H9 (cell line): ENCODE measurements around the gene F2RL3. TPM values are rescaled to one million over a fixed set of nuclear protein-coding genes. Genes with fewer than 3 reads are reported as not detected.

Experiments
- DNase-seq: peaks from one replicate; pipeline ENCODE4 v3.0.0-alpha.2; 2017
- H2AFZ ChIP-seq: one replicate; pipeline ENCODE4 v1.6.1; 2013; ENCODE audit warnings: mild to moderate bottlenecking, low read length, control low read depth, moderate library complexity
- H2AK5ac ChIP-seq: 2 replicates; pipeline ENCODE4 v1.6.1; 2013; ENCODE audit warnings: low read length, control low read depth, mixed read lengths; ENCODE audit not compliant: insufficient read length
- H2BK120ac ChIP-seq: one replicate; pipeline ENCODE4 v1.6.1; 2013; ENCODE audit warnings: low read depth, mild to moderate bottlenecking, low read length, control low read depth, inconsistent platforms; ENCODE audit not compliant: poor library complexity, severe bottlenecking
- H2BK12ac ChIP-seq: 2 replicates; pipeline ENCODE4 v1.6.1; 2013; ENCODE audit warnings: low read length, control low read depth, mixed read lengths, low read depth; ENCODE audit not compliant: insufficient read length
- H2BK15ac ChIP-seq: 2 replicates; pipeline ENCODE4 v1.6.1; 2013; ENCODE audit warnings: low read depth, low read length, control low read depth
- H2BK20ac ChIP-seq: one replicate; pipeline ENCODE4 v1.6.1; 2013; ENCODE audit warnings: low read depth, mild to moderate bottlenecking, low read length, control low read depth, inconsistent platforms; ENCODE audit not compliant: poor library complexity, severe bottlenecking
- H2BK5ac ChIP-seq: 2 replicates; pipeline ENCODE4 v1.6.1; 2013; ENCODE audit warnings: low read length, control low read depth, mixed read lengths; ENCODE audit not compliant: insufficient read length
- H3K14ac ChIP-seq: 2 replicates; pipeline ENCODE4 v1.6.1; 2013; ENCODE audit warnings: low read length, control low read depth; ENCODE audit not compliant: insufficient read depth
- H3K18ac ChIP-seq: 2 replicates; pipeline ENCODE4 v1.6.1; 2013; ENCODE audit warnings: low read depth, mild to moderate bottlenecking, mixed read lengths, low read length, control low read depth; ENCODE audit not compliant: insufficient read length
- H3K23ac ChIP-seq: 2 replicates; pipeline ENCODE4 v1.6.1; 2013; ENCODE audit warnings: low read length, control low read depth, mixed read lengths, low read depth; ENCODE audit not compliant: insufficient read length
- H3K23me2 ChIP-seq: 2 replicates; pipeline ENCODE4 v1.6.1; 2013; ENCODE audit warnings: low read depth, mild to moderate bottlenecking, mixed read lengths, low read length, control low read depth; ENCODE audit not compliant: insufficient read length, poor library complexity, severe bottlenecking
- H3K27ac ChIP-seq: 2 replicates; pipeline ENCODE4 v1.5.1; 2013; ENCODE audit warnings: low read length, control low read depth, mixed read lengths, low read depth; ENCODE audit not compliant: insufficient read length
- H3K27me3 ChIP-seq: 2 replicates; pipeline ENCODE4 v1.6.1; 2013; ENCODE audit warnings: low read length, control low read depth, inconsistent platforms; ENCODE audit not compliant: insufficient read depth
- H3K4ac ChIP-seq: 2 replicates; pipeline ENCODE4 v1.6.1; 2013; ENCODE audit warnings: low read depth, mild to moderate bottlenecking, control low read depth, inconsistent platforms, low read length, moderate library complexity
- H3K4me1 ChIP-seq: 2 replicates; pipeline ENCODE4 v1.6.1; 2013; ENCODE audit warnings: low read length, control low read depth, inconsistent platforms; ENCODE audit not compliant: insufficient read depth
- H3K4me2 ChIP-seq: 2 replicates; pipeline ENCODE4 v1.6.1; 2013; ENCODE audit warnings: low read length, control low read depth, mixed read lengths; ENCODE audit not compliant: insufficient read length, insufficient read depth
- H3K56ac ChIP-seq: 2 replicates; pipeline ENCODE4 v1.6.1; 2013; ENCODE audit warnings: low read depth, mild to moderate bottlenecking, mixed read lengths, low read length, control low read depth; ENCODE audit not compliant: insufficient read length
- H3K79me1 ChIP-seq: 2 replicates; pipeline ENCODE4 v1.6.1; 2013; ENCODE audit warnings: low read depth, mild to moderate bottlenecking, moderate library complexity, low read length, control low read depth, inconsistent platforms; ENCODE audit not compliant: insufficient read depth, poor library complexity, severe bottlenecking
- H3K79me2 ChIP-seq: 2 replicates; pipeline ENCODE4 v1.6.1; 2013; ENCODE audit warnings: low read length, control low read depth, inconsistent platforms; ENCODE audit not compliant: insufficient read depth
- H3K9ac ChIP-seq: 2 replicates; pipeline ENCODE4 v1.6.1; 2013; ENCODE audit warnings: low read length, control low read depth, mixed read lengths; ENCODE audit not compliant: insufficient read length; ENCODE audit errors: extremely low read depth
- H3K9me3 ChIP-seq: one replicate; pipeline ENCODE4 v1.6.1; 2013; ENCODE audit warnings: low read depth, low read length, inconsistent platforms; ENCODE audit not compliant: control insufficient read depth
- H3T11ph ChIP-seq: one replicate; pipeline ENCODE4 v1.6.1; 2013; ENCODE audit warnings: mild to moderate bottlenecking, low read length, control low read depth, inconsistent platforms
- H4K20me1 ChIP-seq: one replicate; pipeline ENCODE4 v1.6.1; 2013; ENCODE audit not compliant: control insufficient read depth, insufficient read length, insufficient read depth
- H4K5ac ChIP-seq: 2 replicates; pipeline ENCODE4 v1.6.1; 2013; ENCODE audit warnings: low read depth, mild to moderate bottlenecking, mixed read lengths, low read length, control low read depth; ENCODE audit not compliant: insufficient read length
- H4K8ac ChIP-seq: replicated peaks from 2 replicates; pipeline ENCODE4 v1.6.1; 2013; ENCODE audit warnings: low read length, control low read depth, mixed read lengths, low read depth; ENCODE audit not compliant: insufficient read length
- H4K91ac ChIP-seq: 2 replicates; pipeline ENCODE4 v1.6.1; 2013; ENCODE audit warnings: low read depth, mild to moderate bottlenecking, moderate library complexity, mixed read lengths, low read length, control low read depth; ENCODE audit not compliant: insufficient read length
- H3K27ac Mint-ChIP-seq, 3 experiments: 2 replicates in 2 of 3; 3 replicates in 1 of 3; pipeline ENCODE4 v1.8.0; 2020 to 2021; ENCODE audit warnings: mixed read lengths in 3 of 3, mild to moderate bottlenecking in 1 of 3, moderate library complexity in 1 of 3
- H3K27me3 Mint-ChIP-seq: 2 replicates; pipeline ENCODE4 v1.8.0; 2021; ENCODE audit warnings: low read depth, mild to moderate bottlenecking, moderate library complexity, mixed read lengths
- H3K36me3 Mint-ChIP-seq, 3 experiments: 2 replicates in 2 of 3; 3 replicates in 1 of 3; pipeline ENCODE4 v1.8.0; 2020 to 2021; ENCODE audit warnings: low read depth in 3 of 3, mixed read lengths in 3 of 3; ENCODE audit not compliant: insufficient read depth in 1 of 3
- H3K4me1 Mint-ChIP-seq, 2 experiments: 2 replicates each; pipeline ENCODE4 v1.8.0; 2020; ENCODE audit warnings: mixed read lengths in 2 of 2
- H3K4me3 Mint-ChIP-seq, 2 experiments: 2 replicates in 1 of 2; 3 replicates in 1 of 2; pipeline ENCODE4 v1.8.0; 2020 to 2021; ENCODE audit warnings: mild to moderate bottlenecking in 2 of 2, mixed read lengths in 2 of 2, moderate library complexity in 1 of 2
- H3K9me3 Mint-ChIP-seq, 2 experiments: 2 replicates in 1 of 2; 3 replicates in 1 of 2; pipeline ENCODE4 v1.8.0; 2020; ENCODE audit warnings: mild to moderate bottlenecking in 2 of 2, mixed read lengths in 2 of 2, moderate library complexity in 1 of 2
- CTCF ChIP-seq: fragments of 200-600 bp; sonication (generic); conservative IDR thresholded peaks from 3 replicates; pipeline ENCODE4 v1.8.0; 2021; ENCODE audit warnings: antibody characterized with exemption, mild to moderate bottlenecking
- WGBS: extraction: QIAGEN DNeasy Blood & Tissue Kit; methylation state at CpG from one replicate; pipeline ENCODE4 v1.1.7; 2013; ENCODE audit warnings: missing lambda C conversion rate, low lambda C conversion rate, mixed read lengths; ENCODE audit not compliant: insufficient read length; ENCODE audit errors: extremely low coverage; 5-methylcytosine and 5-hydroxymethylcytosine counted together
- total RNA-seq: library from RNA; stranded (reverse); gene quantifications from 2 replicates; pipeline ENCODE4 v1.2.1, GENCODE V29; 2021

Gene F2RL3
- total RNA-seq, 1 experiment from 2014 or later, result not detected

- Histone ChIP-seq H3K14ac (no peak overlapping the region), H2BK15ac (no peak overlapping the region), H3K79me1 (no peaks in the 10 kb centered on the region), H3T11ph (no peak overlapping the region), H3K18ac (no peak overlapping the region), H4K8ac (no peak overlapping the region), H3K27me3 (no peaks in the 10 kb centered on the region), H3K9me3 (no peaks in the 10 kb centered on the region), H2AFZ (no peak overlapping the region), H2BK120ac (no peak overlapping the region), H3K27ac (no peak overlapping the region), H2AK5ac (no peak overlapping the region), H3K9ac (no peak overlapping the region), H3K4me2 (no peak overlapping the region), H3K23ac (no peak overlapping the region), H4K5ac (no peak overlapping the region), H3K23me2 (no peaks in the 10 kb centered on the region), H3K79me2 (no peaks in the 10 kb centered on the region), H2BK5ac (no peak overlapping the region), H2BK20ac (no peak overlapping the region), H2BK12ac (no peak overlapping the region), H4K91ac (no peak overlapping the region), H3K4me1 (no peaks in the 10 kb centered on the region), H4K20me1 (no peaks in the 10 kb centered on the region), H3K56ac (no peak overlapping the region), H3K4ac (no peak overlapping the region)
- no peaks in the 10 kb centered on the region for H3K9me3 Mint-ChIP-seq
- H3K4me1 Mint-ChIP-seq, result no peaks in the 10 kb centered on the region
- WGBS, result no CpG with 5 or more reads among the region's 7 CpGs
- H3K4me3 Mint-ChIP-seq, result no peak overlapping the region
- DNase-seq, result no peak
- no peak overlapping the region for H3K27ac Mint-ChIP-seq
- peaks cover 38 to 81% (median 73%) of the 10 kb centered on the region in 3 experiments; a peak in 6 of 7 replicates for H3K36me3 Mint-ChIP-seq
- TF ChIP-seq CTCF, result no peak
- no peaks in the 10 kb centered on the region for H3K27me3 Mint-ChIP-seq
These were observed 35.7 kb upstream of the F2RL3 start for GRCh38 chr19:16853066-16853465.
